Trophoblast cell (in vitro differentiated cells and primary cell): Measurements from ENCODE around the gene PPM1A.

ENCODE experiments used
- DNase-seq, 2 donors: peaks; one replicate each; pipeline ENCODE4 v3.0.0-alpha.2; 2016
- H2AFZ ChIP-seq: 2 replicates; pipeline ENCODE4 v1.6.1; 2013; ENCODE audit warnings: low read length, moderate library complexity, mild to moderate bottlenecking; ENCODE audit not compliant: insufficient read depth, poor library complexity
- H2AK5ac ChIP-seq: 2 replicates; pipeline ENCODE4 v1.6.1; 2013; ENCODE audit warnings: mild to moderate bottlenecking, low read length
- H2BK120ac ChIP-seq: 2 replicates; pipeline ENCODE4 v1.6.1; 2013; ENCODE audit warnings: low read length, mild to moderate bottlenecking, moderate library complexity; ENCODE audit not compliant: insufficient read depth, poor library complexity
- H2BK12ac ChIP-seq: 2 replicates; pipeline ENCODE4 v1.6.1; 2013; ENCODE audit warnings: mild to moderate bottlenecking, low read length, moderate library complexity
- H2BK5ac ChIP-seq: 2 replicates; pipeline ENCODE4 v1.6.1; 2013; ENCODE audit warnings: low read length, low read depth, moderate library complexity, mild to moderate bottlenecking; ENCODE audit not compliant: poor library complexity
- H3K14ac ChIP-seq: 2 replicates; pipeline ENCODE4 v1.6.1; 2013; ENCODE audit warnings: mild to moderate bottlenecking, low read length
- H3K18ac ChIP-seq: 2 replicates; pipeline ENCODE4 v1.6.1; 2013; ENCODE audit warnings: mild to moderate bottlenecking, low read length
- H3K23ac ChIP-seq: 2 replicates; pipeline ENCODE4 v1.6.1; 2013; ENCODE audit warnings: low read length
- H3K27ac ChIP-seq: 2 replicates; pipeline ENCODE4 v1.5.1; 2013; ENCODE audit warnings: low read depth, mild to moderate bottlenecking, inconsistent platforms, low read length, moderate library complexity
- H3K27me3 ChIP-seq: 2 replicates; pipeline ENCODE4 v1.6.1; 2013; ENCODE audit warnings: inconsistent platforms, mild to moderate bottlenecking, low read length, moderate library complexity; ENCODE audit not compliant: insufficient read depth
- H3K36me3 ChIP-seq, 2 experiments: 1 replicate in 1 of 2; 2 replicates in 1 of 2; pipeline ENCODE4 v1.6.1; 2013; ENCODE audit warnings: low read length in 2 of 2, mild to moderate bottlenecking in 2 of 2, moderate library complexity in 1 of 2; ENCODE audit not compliant: insufficient read depth in 2 of 2, control insufficient read depth in 1 of 2
- H3K4ac ChIP-seq: 2 replicates; pipeline ENCODE4 v1.6.1; 2013; ENCODE audit warnings: low read depth, mild to moderate bottlenecking, low read length, moderate library complexity
- H3K4me1 ChIP-seq, 2 experiments: 1 replicate in 1 of 2; 2 replicates in 1 of 2; pipeline ENCODE4 v1.6.1; 2013; ENCODE audit warnings: low read length in 2 of 2, mild to moderate bottlenecking in 2 of 2, moderate library complexity in 1 of 2; ENCODE audit not compliant: insufficient read depth in 2 of 2, control insufficient read depth in 1 of 2
- H3K4me2 ChIP-seq: 2 replicates; pipeline ENCODE4 v1.6.1; 2013; ENCODE audit warnings: inconsistent platforms, mild to moderate bottlenecking, low read length, moderate library complexity
- H3K4me3 ChIP-seq: 2 replicates; pipeline ENCODE4 v1.5.1; 2013; ENCODE audit warnings: mild to moderate bottlenecking, low read depth, low read length, inconsistent platforms
- H3K79me1 ChIP-seq: one replicate; pipeline ENCODE4 v1.6.1; 2013; ENCODE audit warnings: low read length
- H3K79me2 ChIP-seq: 2 replicates; pipeline ENCODE4 v1.6.1; 2013; ENCODE audit warnings: low read length, mild to moderate bottlenecking; ENCODE audit not compliant: control insufficient read depth, insufficient read depth, poor library complexity
- H3K9ac ChIP-seq: 2 replicates; pipeline ENCODE4 v1.6.1; 2013; ENCODE audit warnings: mild to moderate bottlenecking, low read length
- H3K9me3 ChIP-seq: 2 replicates; pipeline ENCODE4 v1.6.1; 2013; ENCODE audit warnings: low read depth, mild to moderate bottlenecking, control low read depth, inconsistent platforms, low read length; ENCODE audit not compliant: insufficient read depth
- H4K12ac ChIP-seq: 2 replicates; pipeline ENCODE4 v1.6.1; 2013; ENCODE audit warnings: low read depth, mild to moderate bottlenecking, low read length, moderate library complexity
- H4K8ac ChIP-seq: 2 replicates; pipeline ENCODE4 v1.6.1; 2013; ENCODE audit warnings: low read depth, mild to moderate bottlenecking, low read length, moderate library complexity
- H4K91ac ChIP-seq: one replicate; pipeline ENCODE4 v1.6.1; 2013; ENCODE audit warnings: low read depth, mild to moderate bottlenecking, low read length, moderate library complexity
- WGBS: extraction: QIAGEN DNeasy Blood & Tissue Kit; methylation state at CpG from one replicate; pipeline ENCODE4 v1.1.7; 2013; ENCODE audit warnings: missing lambda C conversion rate; ENCODE audit not compliant: insufficient read length, insufficient coverage; ENCODE audit errors: extremely low coverage; 5-methylcytosine and 5-hydroxymethylcytosine counted together

Gene PPM1A

DNA sequence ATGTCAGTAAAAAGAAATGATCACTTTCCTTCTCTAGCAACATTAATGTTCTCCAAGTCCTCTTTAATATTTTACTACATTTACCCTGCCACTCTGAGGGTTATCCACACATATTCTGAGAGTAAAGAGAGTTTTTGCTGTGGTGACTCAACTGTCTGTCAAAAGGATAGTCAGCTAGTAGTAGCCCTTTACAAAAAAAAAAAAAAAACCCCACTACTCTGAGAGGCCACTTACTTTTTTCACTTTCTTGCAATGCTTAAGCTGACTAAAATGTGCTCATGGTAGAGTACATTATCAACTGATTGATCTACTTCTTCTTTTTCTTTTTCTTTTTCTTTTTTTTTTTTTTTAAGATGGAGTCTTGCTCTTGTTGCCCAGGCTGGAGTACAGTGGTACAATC, 27.6 kb upstream of the PPM1A start:
- H3K79me2 ChIP-seq = peaks cover 2% of the 10 kb centered on the region
- no peak overlapping the region for H4K8ac ChIP-seq
- H3K18ac ChIP-seq = no peak overlapping the region
- H2AK5ac ChIP-seq = no peak overlapping the region
- no peak overlapping the region for H2BK12ac ChIP-seq
- H3K4me3 ChIP-seq = no peak overlapping the region
- H3K4ac ChIP-seq = no peak overlapping the region
- no peak overlapping the region for H4K12ac ChIP-seq
- H3K36me3 ChIP-seq = no peaks in the 10 kb centered on the region
- no peaks in the 10 kb centered on the region for H3K27me3 ChIP-seq
- peaks cover 0 to 3% of the 10 kb centered on the region in 2 experiments for H3K4me1 ChIP-seq
- no peak overlapping the region for H3K27ac ChIP-seq
- H3K9ac ChIP-seq = no peak overlapping the region
- H2BK5ac ChIP-seq = no peak overlapping the region
- DNase-seq = no peak
- H3K9me3 ChIP-seq = no peaks in the 10 kb centered on the region
- H3K14ac ChIP-seq = no peak overlapping the region
- H2AFZ ChIP-seq = no peak overlapping the region
- H4K91ac ChIP-seq = no peak overlapping the region
- no peak overlapping the region for H3K4me2 ChIP-seq
- no peak overlapping the region for H3K23ac ChIP-seq
- no peak overlapping the region for H2BK120ac ChIP-seq
- no peaks in the 10 kb centered on the region for H3K79me1 ChIP-seq

DNA sequence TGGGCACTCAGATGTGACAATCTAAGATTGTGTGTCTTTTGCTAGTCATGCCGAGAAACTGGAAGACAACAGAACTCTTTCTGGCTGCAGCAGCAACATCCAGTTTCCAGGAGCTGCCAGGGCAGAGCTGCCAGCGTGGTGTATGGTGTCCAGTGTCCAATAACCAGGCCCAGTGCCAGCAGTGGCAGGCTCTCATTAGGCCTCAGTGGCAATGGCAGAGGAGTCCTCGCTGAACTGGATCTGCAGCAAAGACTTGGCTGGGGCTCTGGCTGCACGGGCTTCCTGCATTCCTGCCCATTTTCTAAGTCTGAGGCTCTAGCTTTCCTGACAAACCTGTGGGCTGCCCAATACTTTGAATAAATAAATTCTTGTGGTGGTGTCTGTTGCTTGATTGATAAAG, 26.2 kb upstream of the PPM1A start:
- Histone ChIP-seq H4K91ac (no peak overlapping the region), H2BK5ac (no peak overlapping the region), H3K79me2 (no peaks in the 10 kb centered on the region), H3K23ac (no peak overlapping the region), H3K14ac (no peak overlapping the region), H3K27me3 (no peaks in the 10 kb centered on the region), H3K36me3 (no peaks in the 10 kb centered on the region), H3K4ac (no peak overlapping the region), H2AFZ (no peak overlapping the region), H3K4me2 (no peak overlapping the region), H4K8ac (no peak overlapping the region), H3K4me1 (peaks cover 0 to 3% of the 10 kb centered on the region in 2 experiments), H3K18ac (no peak overlapping the region), H3K4me3 (no peak overlapping the region), H3K27ac (no peak overlapping the region), H2BK120ac (no peak overlapping the region), H3K9ac (peak overlapping the region; percentile 48), H4K12ac (no peak overlapping the region), H2BK12ac (no peak overlapping the region), H2AK5ac (no peak overlapping the region), H3K79me1 (no peaks in the 10 kb centered on the region), H3K9me3 (no peaks in the 10 kb centered on the region)
- WGBS = no CpG with 5 or more reads among the region's 4 CpGs
- DNase-seq = no peak

DNA sequence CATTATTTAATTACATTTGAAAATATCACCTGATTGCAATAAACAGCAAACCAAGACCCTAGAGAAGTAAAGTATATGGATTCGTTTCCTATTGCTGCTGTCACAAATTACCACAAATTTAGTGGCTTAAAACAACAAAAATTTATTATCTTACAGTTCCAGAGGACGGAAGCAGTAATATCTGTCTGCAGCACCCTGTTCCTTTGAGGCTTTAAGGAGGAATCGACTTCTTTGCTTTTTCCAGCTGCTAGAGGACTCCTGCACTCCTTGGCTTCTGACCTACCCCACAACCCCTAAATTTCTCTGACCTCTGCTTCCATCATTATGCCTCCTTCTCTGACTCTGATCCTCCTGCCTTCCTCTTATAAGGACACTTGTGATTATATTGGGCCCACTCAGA, 23.8 kb upstream of the PPM1A start:
- no peak overlapping the region for H4K91ac ChIP-seq
- no peak overlapping the region for H2AFZ ChIP-seq
- H3K27ac ChIP-seq = no peak overlapping the region
- no CpG with 5 or more reads among the region's 3 CpGs for WGBS
- no peak overlapping the region for H3K23ac ChIP-seq
- H3K4ac ChIP-seq = no peak overlapping the region
- H3K9me3 ChIP-seq = no peaks in the 10 kb centered on the region
- no peak overlapping the region for H3K4me2 ChIP-seq
- H3K18ac ChIP-seq = no peak overlapping the region
- no peaks in the 10 kb centered on the region for H3K36me3 ChIP-seq
- H2BK120ac ChIP-seq = no peak overlapping the region
- H3K4me1 ChIP-seq = peaks cover 0 to 3% of the 10 kb centered on the region in 2 experiments
- no peaks in the 10 kb centered on the region for H3K27me3 ChIP-seq
- DNase-seq = no peak
- H3K9ac ChIP-seq = no peak overlapping the region
- no peak overlapping the region for H2BK12ac ChIP-seq
- no peak overlapping the region for H2AK5ac ChIP-seq
- H4K8ac ChIP-seq = no peak overlapping the region
- no peaks in the 10 kb centered on the region for H3K79me1 ChIP-seq
- H4K12ac ChIP-seq = no peak overlapping the region
- no peak overlapping the region for H2BK5ac ChIP-seq
- no peak overlapping the region for H3K4me3 ChIP-seq
- no peaks in the 10 kb centered on the region for H3K79me2 ChIP-seq
- no peak overlapping the region for H3K14ac ChIP-seq

DNA sequence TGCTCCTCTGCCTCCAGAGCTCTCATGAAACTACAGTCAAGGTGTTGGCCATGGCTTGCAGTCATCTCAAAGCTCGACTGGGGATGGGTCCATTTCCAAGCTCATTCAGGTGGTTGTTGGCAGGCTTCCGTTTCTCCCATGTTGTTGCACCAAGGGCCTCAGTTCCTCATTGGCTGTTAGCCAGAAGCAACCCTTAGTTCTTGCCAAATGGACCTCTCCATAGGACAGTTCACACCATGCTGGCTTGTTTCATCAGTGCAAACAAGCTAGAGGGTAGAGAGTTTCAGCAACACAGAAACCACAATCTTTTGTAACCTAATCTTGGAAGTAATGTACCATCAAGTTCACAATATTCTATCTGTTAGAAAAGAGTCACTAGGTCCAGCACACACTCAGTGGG, 22.7 kb upstream of the PPM1A start:
- Histone ChIP-seq H3K9me3 (no peaks in the 10 kb centered on the region), H3K79me1 (no peaks in the 10 kb centered on the region), H3K27me3 (no peaks in the 10 kb centered on the region), H3K14ac (no peak overlapping the region), H3K18ac (no peak overlapping the region), H2BK12ac (no peak overlapping the region), H4K91ac (no peak overlapping the region), H3K79me2 (no peaks in the 10 kb centered on the region), H3K36me3 (no peaks in the 10 kb centered on the region), H3K4ac (no peak overlapping the region), H2BK5ac (no peak overlapping the region), H3K27ac (no peak overlapping the region), H3K4me1 (peaks cover 0 to 3% of the 10 kb centered on the region in 2 experiments), H2AFZ (no peak overlapping the region), H3K9ac (no peak overlapping the region), H3K23ac (peak overlapping the region; percentile 61), H3K4me3 (no peak overlapping the region), H2AK5ac (no peak overlapping the region), H2BK120ac (no peak overlapping the region), H3K4me2 (no peak overlapping the region), H4K12ac (no peak overlapping the region), H4K8ac (no peak overlapping the region)
- no peak for DNase-seq
- WGBS = no CpG with 5 or more reads among the region's 2 CpGs
